Loucy (cell line): ENCODE data around the gene CHRNA9.

Experiments
- EZH2phosphoT487 ChIP-seq: fragments of 200-600 bp; IDR thresholded peaks from 2 replicates; pipeline ENCODE4 v1.6.1; 2018; ENCODE audit warnings: antibody characterized with exemption, mild to moderate bottlenecking, moderate library complexity, borderline replicate concordance
- TF ChIP-seq, protein P1 (sequence below): fragments of 200-600 bp; sonication (generic); conservative IDR thresholded peaks from 2 replicates; pipeline ENCODE4 v1.5.1; 2014; ENCODE audit warnings: mild to moderate bottlenecking, antibody characterized with exemption, low read length

DNA sequence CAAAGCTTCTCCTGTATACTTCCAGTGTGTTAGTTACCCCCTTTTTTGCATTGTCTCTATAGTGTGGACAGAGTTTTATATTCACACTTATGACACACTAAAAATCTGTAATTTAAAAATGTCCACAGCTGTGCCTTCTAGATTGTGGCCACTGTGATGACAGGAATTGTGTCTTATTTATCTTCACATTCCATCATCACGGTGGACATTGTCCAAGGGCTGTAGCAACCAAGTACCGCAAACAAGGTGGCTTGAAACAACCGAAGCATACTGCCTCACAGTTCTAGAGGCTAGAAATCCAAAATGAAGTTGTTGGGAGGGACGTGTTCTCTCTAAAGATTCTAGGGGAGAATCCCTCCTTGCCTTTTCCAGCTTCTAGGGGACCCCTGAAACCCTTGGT lies 32.3 kb downstream of the CHRNA9 start:
- TF ChIP-seq, protein P1, sequence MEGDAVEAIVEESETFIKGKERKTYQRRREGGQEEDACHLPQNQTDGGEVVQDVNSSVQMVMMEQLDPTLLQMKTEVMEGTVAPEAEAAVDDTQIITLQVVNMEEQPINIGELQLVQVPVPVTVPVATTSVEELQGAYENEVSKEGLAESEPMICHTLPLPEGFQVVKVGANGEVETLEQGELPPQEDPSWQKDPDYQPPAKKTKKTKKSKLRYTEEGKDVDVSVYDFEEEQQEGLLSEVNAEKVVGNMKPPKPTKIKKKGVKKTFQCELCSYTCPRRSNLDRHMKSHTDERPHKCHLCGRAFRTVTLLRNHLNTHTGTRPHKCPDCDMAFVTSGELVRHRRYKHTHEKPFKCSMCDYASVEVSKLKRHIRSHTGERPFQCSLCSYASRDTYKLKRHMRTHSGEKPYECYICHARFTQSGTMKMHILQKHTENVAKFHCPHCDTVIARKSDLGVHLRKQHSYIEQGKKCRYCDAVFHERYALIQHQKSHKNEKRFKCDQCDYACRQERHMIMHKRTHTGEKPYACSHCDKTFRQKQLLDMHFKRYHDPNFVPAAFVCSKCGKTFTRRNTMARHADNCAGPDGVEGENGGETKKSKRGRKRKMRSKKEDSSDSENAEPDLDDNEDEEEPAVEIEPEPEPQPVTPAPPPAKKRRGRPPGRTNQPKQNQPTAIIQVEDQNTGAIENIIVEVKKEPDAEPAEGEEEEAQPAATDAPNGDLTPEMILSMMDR = no peak
- no peak for TF ChIP-seq EZH2phosphoT487
